ENCODE measurements around the gene KRTAP10-3.
"Not testable (repeated sequence)": the region's sequence is repeated elsewhere in the genome, so short reads cannot be mapped to it uniquely, and the experiment has no call there.

Gene KRTAP10-3

DNA sequence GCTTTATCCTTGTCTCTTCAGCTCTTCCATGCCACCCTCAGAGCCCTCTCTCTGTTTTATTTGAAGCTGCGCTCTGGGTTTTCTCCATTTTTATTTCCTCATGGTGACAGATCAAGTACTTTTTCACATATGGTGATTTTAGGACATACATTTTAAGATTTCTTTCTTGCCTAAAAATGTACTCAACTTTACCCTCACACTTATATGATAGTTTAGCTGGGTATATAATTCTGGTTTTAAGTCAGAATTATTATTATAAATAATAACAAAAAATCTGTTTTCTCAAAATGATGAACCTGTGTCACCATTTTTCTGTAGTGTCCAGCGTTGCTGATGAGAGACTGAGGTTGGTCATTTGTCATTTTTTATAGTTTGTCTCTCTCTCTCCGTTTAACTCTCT, 22.6 kb upstream of the KRTAP10-3 start:
- no peaks in the 10 kb centered on the region for H3K9me2 ChIP-seq (replicated peaks; ENCODE audit: insufficient read depth, low read length)
- peaks cover 10% of the 10 kb centered on the region; the same call in 1 of the 2 replicates for H3K9me3 ChIP-seq (ENCODE audit: insufficient read depth, low read length)
- no peak for TF ChIP-seq EZH2phosphoT487 (conservative IDR thresholded peaks at IDR 0.05; ENCODE audit: low read length)
- TF ChIP-seq, protein P1, sequence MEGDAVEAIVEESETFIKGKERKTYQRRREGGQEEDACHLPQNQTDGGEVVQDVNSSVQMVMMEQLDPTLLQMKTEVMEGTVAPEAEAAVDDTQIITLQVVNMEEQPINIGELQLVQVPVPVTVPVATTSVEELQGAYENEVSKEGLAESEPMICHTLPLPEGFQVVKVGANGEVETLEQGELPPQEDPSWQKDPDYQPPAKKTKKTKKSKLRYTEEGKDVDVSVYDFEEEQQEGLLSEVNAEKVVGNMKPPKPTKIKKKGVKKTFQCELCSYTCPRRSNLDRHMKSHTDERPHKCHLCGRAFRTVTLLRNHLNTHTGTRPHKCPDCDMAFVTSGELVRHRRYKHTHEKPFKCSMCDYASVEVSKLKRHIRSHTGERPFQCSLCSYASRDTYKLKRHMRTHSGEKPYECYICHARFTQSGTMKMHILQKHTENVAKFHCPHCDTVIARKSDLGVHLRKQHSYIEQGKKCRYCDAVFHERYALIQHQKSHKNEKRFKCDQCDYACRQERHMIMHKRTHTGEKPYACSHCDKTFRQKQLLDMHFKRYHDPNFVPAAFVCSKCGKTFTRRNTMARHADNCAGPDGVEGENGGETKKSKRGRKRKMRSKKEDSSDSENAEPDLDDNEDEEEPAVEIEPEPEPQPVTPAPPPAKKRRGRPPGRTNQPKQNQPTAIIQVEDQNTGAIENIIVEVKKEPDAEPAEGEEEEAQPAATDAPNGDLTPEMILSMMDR (IDR thresholded peaks at IDR 0.05; ENCODE audit: insufficient read depth, low read length, poor library complexity, severe bottlenecking) = no peak
- no peak overlapping the region for H3K9ac ChIP-seq (ENCODE audit: low read length)
- H4K20me1 ChIP-seq (ENCODE audit: low read depth, low read length) = no peaks in the 10 kb centered on the region
- H3K4me3 ChIP-seq (ENCODE audit: insufficient read depth, low read length, poor library complexity, severe bottlenecking) = no peak overlapping the region
- H2AFZ ChIP-seq (ENCODE audit: low read depth, low read length, severe bottlenecking) = no peak overlapping the region
- no peak overlapping the region for H3K27ac ChIP-seq (ENCODE audit: low read depth, low read length)
- no peaks in the 10 kb centered on the region for H3F3A ChIP-seq (ENCODE audit: insufficient read depth)
- H3K79me2 ChIP-seq (ENCODE audit: insufficient read depth, low read length) = no peaks in the 10 kb centered on the region
- no peak overlapping the region for H3K4me2 ChIP-seq (ENCODE audit: low read depth, low read length, poor library complexity, severe bottlenecking)
- no peaks in the 10 kb centered on the region for H3K27me3 ChIP-seq (ENCODE audit: low read length)
- H3K36me3 ChIP-seq (ENCODE audit: low read length) = no peaks in the 10 kb centered on the region

DNA sequence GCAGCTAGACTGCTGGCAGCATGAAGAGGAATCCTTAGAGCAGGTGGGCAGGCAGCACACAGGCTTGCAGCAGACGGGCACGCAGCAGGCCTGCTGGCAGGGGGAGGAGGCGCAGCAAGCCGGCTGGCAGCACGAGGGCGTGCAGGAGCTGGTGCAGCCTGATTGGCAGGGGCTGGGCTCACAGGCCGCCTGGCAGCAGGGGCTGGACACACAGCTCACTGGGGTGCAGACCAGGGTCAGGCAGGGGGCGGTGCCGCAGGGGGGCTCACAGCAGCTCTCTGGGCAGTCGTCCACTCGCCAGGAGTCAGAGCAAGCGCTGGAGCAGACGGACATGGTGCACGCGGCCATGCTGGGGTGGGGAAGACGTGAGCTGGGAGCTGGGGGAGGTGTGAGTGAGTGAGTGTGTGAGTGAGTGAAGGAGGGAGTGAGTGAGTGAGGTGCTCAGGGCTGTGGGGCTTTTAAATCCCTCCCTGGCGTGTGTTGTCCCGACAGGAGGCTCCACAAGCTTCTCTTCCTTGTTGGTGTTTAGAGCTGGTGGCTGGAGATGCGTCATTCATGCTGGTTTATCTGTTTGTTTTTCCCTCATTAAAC, 21.7 kb upstream of the KRTAP10-3 start, which contains the start of gene KRTAP10-5:
Gene KRTAP10-5 (minus strand): TSS at position 374 of the 591 bp plus-strand sequence. CDS start 26 bp downstream, at position 348.
- H3K27me3 ChIP-seq (ENCODE audit: low read length); H3K36me3 ChIP-seq (ENCODE audit: low read length); H3K4me2 ChIP-seq (ENCODE audit: low read depth, low read length, poor library complexity, severe bottlenecking); H3K27ac ChIP-seq (ENCODE audit: low read depth, low read length); H2AFZ ChIP-seq (ENCODE audit: low read depth, low read length, severe bottlenecking); H3K79me2 ChIP-seq (ENCODE audit: insufficient read depth, low read length); H3K9me3 ChIP-seq (ENCODE audit: insufficient read depth, low read length); H3K4me3 ChIP-seq (ENCODE audit: insufficient read depth, low read length, poor library complexity, severe bottlenecking); H4K20me1 ChIP-seq (ENCODE audit: low read depth, low read length); H3F3A ChIP-seq (ENCODE audit: insufficient read depth); H3K9me2 ChIP-seq (replicated peaks; ENCODE audit: insufficient read depth, low read length); H3K9ac ChIP-seq (ENCODE audit: low read length): not testable (repeated sequence)

DNA sequence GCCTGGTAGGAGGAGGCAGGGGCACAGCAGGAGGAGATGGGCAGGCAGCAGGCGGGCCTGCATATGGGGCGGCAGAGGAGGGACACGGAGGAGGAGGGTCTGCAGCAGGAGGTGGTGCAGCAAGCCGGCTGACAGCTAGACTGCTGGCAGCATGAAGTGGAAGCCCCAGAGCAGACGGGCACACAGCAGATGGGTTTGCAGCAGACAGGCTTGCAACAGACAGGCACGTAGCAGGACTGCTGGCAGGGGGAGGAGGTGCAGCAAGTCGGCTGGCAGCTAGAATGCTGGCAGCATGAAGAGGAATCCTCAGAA, 21.2 kb upstream of the KRTAP10-3 start:
- Histone ChIP-seq H3K9ac (ENCODE audit: low read length) (no peak overlapping the region), H2AFZ (ENCODE audit: low read depth, low read length, severe bottlenecking) (no peak overlapping the region), H3K9me2 (replicated peaks; ENCODE audit: insufficient read depth, low read length) (no peaks in the 10 kb centered on the region)

More for the DNA sequence above, 21.2 kb upstream of the KRTAP10-3 start:
- H3K4me2 ChIP-seq (ENCODE audit: low read depth, low read length, poor library complexity, severe bottlenecking) = no peak overlapping the region
- H3K4me3 ChIP-seq (ENCODE audit: insufficient read depth, low read length, poor library complexity, severe bottlenecking) = no peak overlapping the region
- peaks cover 10% of the 10 kb centered on the region; the same call in 1 of the 2 replicates for H3K9me3 ChIP-seq (ENCODE audit: insufficient read depth, low read length)
- H3K36me3 ChIP-seq (ENCODE audit: low read length) = no peaks in the 10 kb centered on the region
- no peaks in the 10 kb centered on the region for H3F3A ChIP-seq (ENCODE audit: insufficient read depth)
- H4K20me1 ChIP-seq (ENCODE audit: low read depth, low read length) = no peaks in the 10 kb centered on the region
- no peak for TF ChIP-seq EZH2phosphoT487 (conservative IDR thresholded peaks at IDR 0.05; ENCODE audit: low read length)
- TF ChIP-seq, protein P1 (IDR thresholded peaks at IDR 0.05; ENCODE audit: insufficient read depth, low read length, poor library complexity, severe bottlenecking) = no peak
- H3K27me3 ChIP-seq (ENCODE audit: low read length) = no peaks in the 10 kb centered on the region
- no peaks in the 10 kb centered on the region for H3K79me2 ChIP-seq (ENCODE audit: insufficient read depth, low read length)
- H3K27ac ChIP-seq (ENCODE audit: low read depth, low read length) = no peak overlapping the region
